GM19372 (cell line): ENCODE results near the gene WRNIP1.

Experiments used
- ATAC-seq: cut with Tn5 transposase; IDR thresholded peaks from one replicate; pipeline ENCODE4 v1.9.1; 2021; ENCODE audit warnings: mild to moderate bottlenecking, low read depth, moderate library complexity; ENCODE audit not compliant: unreplicated experiment

WRNIP1 gene

DNA sequence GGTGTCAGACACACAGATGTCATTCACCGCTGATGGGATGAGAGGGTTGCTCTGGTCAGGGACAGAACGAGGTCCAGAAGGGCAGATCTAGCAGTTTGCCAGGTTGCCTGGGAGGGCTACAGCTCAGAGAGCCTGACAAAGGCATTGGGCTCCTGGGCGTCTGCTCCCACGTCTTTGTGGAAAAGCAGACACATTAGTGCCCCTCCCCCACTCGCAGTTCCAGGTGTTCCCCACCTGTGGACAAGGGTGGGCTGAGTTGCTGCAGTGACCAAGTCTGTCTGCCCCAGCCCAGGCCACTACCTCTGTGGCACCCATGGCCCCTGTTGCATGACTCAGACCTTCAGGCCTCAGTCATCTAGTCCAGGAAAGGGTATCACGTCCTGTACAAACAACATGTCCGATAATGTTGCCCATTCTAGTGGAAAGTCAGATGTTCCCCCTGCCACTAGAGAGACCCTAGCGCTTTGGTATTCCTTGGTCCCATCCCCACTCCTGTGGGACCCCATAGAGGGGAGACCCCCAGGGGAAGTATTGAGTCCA, 37.4 kb downstream of the WRNIP1 start:
- ATAC-seq = no peak

DNA sequence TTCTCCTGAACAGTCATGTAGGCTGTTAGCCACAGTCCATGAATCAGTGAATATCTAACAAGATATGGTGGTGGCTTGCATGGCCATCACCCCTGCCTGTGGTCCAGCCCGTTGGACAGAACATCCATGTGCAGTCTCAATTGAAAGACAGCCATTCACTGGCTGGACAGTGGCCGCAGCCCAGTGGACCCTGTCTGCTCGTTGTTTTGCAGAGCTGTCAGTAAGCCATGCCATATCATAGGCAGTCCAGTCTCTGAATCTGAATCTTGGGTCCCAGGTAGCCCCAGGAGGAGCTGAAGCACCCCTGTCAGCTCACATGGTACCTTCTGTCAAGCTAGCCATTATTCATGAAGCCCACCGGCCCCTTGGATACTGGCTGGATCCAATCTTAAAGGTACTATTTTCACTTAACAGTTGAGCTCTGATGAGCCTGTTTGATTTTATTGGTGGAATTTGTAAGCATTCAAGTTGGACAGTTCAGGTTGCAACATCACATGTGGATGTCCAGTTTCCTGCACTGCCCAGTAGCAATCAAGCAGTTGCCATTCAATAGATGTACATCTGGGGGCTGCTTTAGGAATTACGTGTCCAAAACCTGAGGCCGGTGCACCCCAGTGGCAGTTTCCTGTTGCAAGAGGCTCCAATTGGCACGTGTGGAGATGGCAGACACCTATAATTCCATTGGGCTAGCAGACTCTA, 38.7 kb downstream of the WRNIP1 start:
- no peak for ATAC-seq

DNA sequence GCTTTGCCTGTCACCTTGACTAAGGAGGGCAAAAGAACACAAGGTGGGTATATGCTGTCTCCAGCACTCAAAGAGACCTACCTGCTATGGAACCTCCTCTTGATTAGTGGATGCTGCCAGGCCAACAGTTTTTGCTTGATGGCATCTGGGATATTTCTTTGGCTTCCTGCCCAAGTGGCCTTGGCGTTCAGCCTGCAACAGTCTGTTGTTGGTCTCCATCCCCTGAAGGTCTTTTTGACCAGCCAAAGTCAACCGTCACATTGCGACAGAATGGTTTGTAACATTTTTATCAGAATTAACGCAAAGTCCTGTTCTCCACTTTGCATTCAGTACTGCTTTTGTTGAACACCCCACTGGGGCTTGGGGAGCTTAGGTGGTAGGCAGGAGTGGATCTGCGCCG, 39.3 kb downstream of the WRNIP1 start:
- no peak for ATAC-seq

DNA sequence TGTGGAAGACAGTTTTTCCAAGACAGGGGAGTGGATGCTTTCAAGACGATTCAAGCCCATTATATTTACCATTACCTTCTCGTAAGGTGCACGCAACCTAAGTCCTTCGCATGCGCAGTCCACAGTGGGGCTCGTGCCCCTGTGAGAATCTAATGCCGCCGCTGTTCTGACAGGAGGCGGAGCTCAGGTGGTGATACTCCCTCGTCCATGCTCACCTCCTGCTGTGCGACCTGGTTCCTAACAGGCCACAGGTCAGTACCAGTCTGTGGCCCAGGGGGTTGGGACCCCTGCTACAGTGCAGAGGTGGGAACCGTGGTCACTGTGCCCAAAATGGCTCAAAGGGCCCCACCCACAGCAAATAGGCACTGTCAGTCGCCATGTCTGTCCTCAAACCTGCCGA, 39.8 kb downstream of the WRNIP1 start:
- ATAC-seq = no peak

DNA sequence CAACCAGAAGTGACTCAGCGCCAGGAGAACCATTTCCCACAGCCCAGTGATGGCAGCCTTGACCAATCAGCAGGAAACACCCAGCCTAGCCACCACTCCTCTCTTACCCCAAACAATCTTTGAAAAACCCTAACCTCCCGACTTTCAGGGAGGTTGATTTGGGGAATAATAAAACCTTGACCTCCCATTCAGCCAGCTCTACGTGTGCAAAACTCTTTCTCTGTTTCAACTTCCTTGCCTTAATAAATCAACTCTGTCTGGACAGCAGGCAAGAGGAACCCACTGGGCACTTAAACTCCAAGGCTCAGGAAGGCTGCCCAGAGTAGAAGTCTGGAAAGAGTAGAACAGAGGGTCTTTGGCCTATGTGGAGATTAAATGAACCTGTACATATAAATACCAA, 41.5 kb downstream of the WRNIP1 start:
- ATAC-seq = no peak

DNA sequence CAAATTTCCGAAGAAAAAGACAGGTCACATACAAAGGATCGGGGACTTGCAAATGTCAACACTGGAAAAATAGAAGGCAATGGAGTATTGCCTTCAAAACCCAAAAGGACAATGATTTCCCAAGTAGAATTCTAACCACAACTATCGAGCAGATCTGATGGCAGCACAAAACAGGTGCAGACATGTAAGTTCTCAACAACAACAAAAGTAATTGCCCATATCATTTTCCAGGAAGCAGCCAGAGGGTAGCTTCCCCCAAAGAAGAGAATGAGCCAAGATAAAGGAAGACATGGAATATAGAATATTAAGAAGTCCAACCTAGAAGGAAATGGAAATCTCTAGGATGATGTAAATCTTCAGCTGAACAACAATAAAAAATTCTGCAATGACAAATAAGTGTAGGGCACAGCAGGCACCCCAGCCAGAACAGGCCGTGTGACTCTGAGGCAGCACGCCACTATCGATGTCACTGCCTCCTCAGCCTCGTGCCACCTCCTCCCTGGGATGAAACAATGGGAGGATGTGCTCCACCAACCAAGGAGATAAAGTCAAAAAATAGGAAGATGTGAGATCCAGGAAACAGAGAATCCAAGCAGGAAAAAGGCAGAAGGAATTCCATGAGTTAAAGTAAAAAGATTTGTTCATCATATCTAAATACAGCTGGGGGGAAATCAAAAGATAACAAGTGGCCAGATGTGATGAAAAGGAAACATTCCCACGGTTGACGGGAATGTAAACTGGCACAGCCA, 42.3 kb downstream of the WRNIP1 start:
- no peak for ATAC-seq

DNA sequence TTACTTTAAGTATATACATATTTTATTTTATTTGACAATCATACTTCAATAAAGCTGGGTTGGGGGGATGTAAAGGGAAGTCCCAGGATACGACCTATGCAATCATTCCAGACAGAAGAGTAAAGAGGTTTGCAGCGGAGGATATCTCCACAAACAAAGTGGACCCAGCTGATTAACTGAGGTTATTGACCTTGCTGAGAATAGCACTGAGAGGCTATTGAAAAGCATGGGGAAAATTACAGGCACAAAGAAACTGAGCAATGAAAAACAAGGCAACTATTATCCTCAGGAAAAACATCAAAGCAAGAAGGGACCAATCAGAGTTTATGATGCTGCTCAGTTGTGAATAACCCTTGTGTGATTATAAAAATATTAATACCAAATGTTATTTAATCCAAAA, 43.8 kb downstream of the WRNIP1 start:
- ATAC-seq = no peak

DNA sequence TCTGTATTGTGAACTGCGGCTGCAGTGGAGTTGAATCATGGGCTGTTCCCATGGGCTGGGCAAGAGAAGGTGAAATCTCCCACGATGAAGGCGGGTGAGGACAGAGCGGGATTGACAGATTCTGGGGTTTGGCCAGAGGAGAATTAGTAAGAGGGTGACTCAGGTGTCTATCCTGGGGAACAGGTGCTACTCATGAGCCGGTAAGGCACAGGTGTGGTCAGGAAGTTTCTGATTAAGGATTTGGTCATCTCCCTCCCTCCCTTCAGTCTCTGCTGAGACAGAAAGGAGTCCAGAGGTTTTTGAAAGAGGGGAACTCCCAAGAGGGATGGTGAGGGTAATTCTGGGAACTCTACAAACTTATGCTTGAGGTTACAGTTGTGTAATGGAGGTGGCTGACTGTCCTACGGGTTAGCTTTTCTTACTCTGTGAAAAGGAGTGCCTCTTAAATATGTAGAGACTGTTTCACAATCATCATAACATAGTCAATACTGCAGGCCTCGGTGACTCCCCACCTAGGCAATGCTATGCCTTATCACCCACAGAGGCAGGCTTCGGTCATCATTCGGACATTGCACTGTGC, 45.0 kb downstream of the WRNIP1 start:
- ATAC-seq = no peak

DNA sequence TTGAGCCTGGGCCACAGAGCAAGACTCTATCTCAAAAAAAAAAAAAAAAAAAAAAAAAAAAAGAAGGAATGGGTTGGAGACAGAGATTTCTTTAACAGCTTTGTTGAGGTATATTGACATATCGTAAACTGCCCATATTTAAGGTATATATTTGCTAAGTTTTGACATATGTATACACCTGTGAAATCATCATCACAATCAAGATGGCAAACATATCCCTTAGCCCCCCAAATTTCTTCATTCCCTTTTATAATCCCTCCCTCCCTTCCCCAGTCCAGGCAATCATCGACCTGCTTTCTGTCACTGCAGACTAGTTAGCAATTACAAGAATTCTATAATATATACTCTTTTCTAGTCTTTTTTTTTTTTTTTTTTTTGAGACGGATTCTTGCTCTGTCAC, 47.5 kb downstream of the WRNIP1 start:
- ATAC-seq = no peak

DNA sequence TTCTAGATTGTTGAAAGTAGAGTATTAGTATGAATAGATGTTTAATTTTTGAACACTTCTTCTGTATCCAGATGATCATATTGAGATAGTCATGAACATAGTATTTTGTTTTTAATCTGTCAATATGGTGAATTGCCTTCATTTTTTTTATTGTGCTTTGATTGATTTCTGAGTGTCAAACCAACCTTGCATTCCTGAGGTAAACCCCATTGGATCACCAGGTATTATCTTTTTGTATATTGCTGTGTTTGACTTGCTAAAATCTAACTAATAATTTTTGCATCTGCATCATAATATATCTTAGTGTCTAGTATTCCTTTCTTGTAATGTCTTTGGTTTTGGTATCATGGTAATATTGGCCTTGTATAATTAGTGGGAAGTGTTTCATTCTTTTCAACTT, 51.0 kb downstream of the WRNIP1 start:
- ATAC-seq = no peak

DNA sequence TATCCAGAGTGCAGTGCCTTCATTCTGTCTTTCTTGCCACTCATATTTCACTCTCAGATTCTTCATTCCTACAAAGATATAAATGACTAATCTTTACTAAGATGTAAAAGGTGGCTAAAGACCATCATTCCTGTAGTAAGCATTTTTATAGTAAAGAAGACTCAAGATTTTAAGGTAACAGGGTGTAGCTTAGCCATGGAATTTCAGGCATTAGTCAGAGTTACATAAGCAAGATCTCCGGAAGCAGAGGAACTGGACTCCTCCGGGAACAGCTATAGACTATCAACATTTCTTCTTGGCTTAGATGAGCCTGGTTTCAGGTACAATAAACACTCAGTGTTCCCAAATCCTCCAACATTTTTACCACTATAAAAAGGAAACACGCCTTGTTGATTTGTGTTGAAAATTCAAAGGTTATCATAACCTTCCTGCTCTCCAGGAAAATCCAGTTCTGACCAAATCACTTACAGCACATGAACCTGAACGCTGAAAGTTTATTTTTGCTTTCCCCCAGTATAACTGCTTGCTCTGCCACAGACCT, 52.8 kb downstream of the WRNIP1 start:
- no peak for ATAC-seq

DNA sequence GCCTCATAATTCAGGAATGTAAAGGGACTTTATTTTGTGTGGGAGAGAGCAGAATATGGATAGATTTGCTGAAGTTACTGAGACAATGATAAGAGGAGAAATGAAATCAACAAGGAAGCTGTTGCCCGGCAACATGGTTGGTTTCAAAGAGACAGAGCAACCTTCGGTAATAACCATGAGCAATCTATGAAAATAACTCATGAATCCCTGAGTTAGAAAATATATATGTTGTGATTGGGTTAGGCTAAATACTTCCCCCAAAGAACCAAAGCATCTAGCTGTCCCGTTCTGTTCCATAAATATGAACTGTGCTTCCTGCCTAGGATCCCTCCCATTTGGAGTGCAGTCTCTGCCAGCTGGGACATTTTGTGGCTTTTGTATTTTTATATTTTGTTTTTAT, 53.4 kb downstream of the WRNIP1 start:
- ATAC-seq = no peak

DNA sequence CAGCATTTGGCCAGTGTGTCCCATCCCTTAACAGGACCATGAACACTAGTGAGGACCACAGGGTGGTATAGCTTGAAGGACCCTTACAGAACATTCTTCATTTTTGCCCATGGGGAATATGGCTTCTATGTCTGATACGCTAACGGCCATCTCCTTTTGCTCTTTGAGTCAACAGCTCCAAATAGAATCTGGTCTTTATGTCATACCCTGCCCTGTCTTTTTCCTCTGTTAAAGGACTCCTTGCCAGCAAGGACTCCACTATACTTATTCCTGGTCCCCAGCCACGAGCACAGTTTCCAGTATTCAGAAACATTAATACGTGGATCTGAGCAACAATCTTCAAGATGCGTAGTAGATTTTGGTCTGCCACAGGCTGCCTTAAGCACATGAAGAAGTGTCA, 53.9 kb downstream of the WRNIP1 start:
- no peak for ATAC-seq

DNA sequence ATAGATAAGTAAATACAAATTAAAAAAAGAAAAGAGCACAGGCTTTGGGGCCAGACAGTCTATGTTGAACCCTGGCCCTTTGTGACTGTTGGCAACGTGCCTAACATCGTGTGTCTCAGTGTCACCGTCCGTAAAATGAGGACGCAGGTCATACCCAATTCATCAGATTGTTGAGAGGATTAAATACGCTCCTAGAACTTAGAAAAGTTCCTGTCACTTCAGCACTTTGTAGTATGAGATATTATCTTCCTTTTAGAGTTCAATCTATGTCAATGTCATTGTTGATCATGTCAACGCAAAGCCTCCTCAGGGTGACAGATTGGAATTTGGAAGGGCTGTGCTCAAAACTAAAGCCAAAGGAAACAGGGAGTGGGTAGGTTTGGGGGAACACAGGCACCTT, 54.8 kb downstream of the WRNIP1 start:
- no peak for ATAC-seq

DNA sequence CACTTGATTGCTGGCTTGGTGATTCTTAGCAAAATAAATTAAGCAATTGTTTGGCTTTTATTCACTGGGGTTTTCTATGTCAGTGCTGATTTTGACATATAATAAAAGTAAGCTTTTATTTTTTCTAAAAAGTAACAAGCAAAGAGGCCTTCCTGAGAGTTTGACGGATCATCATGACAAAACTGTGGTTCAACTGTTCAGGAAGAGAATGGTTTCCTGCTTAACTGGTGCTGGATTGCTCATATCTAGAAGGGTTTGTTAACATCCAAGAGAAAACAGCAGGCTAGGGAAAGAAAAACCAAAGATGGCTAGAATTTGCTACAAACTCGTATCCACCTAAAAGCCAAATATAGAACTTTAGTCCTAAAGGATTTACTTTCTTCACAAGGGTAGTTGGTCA, 55.2 kb downstream of the WRNIP1 start:
- ATAC-seq = no peak

DNA sequence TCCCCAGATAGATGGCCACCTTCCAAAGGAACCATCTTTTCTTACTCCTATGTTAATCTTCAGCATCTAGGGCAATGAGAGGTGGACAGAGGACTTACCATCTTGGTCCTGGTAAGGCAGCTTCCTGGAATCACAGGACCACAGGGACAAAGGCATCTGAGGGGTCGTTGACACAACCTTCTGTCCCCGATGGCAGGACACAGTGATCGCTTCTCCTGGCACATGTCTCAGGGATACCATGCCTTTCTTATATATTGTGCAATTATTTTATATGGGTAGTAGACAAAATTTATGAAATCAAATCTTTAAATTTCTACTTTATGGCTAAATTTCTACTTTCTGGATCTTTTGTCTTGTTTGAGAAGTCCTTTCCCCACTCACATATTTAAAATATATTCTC, 56.4 kb downstream of the WRNIP1 start:
- no peak for ATAC-seq

DNA sequence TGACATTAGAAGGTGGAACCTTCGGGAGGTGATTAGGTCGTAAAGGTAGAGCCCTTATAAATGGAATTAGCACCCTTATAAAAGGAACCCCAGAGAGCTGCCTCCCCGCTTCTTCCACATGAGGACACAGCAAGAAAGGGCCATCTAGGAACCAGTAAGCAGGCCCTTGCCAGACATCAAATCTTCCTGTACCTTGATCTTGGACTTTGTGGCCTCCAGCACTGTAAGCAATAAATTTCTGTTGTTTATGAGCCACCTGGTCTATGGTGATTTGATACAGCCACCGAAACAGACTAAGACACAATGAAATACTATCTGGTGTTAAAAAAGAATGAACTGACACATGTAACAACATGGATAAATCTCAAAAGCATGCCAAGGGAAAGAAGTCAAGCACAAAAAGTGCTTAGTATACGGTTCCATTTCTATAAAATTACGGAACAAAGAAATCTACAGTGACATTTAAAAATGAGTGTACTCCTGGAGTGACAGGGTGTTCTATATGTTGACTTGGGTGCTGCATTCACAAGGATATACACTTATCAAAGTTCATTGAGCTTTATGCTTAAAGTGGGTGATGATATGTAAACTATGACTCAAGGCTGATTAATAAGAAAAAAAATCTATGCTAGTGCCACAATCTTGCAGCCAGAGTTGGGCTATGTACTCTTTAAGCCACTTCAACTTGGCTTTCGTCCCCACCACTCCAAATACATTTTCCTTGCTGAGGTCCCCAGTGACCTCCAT, 58.1 kb downstream of the WRNIP1 start:
- ATAC-seq = no peak

DNA sequence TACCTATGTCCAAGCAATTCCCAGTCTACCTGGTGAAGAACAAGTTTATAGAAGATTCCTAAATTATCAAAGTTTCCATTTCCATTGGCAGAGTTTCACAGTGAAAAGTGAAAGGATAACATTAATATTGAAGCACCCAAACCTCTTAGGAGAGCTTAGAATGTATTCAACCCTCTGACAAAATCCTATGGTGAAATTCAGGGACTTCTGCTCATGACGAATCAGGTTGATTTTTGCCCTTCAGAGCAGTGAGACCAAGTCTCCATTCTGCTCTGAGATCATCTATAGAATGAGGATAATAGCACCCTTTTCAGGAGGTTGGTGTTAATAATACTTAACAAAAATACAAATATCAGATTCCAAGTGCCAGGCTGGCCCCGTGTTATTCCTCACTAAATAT, 60.9 kb downstream of the WRNIP1 start:
- ATAC-seq = no peak

DNA sequence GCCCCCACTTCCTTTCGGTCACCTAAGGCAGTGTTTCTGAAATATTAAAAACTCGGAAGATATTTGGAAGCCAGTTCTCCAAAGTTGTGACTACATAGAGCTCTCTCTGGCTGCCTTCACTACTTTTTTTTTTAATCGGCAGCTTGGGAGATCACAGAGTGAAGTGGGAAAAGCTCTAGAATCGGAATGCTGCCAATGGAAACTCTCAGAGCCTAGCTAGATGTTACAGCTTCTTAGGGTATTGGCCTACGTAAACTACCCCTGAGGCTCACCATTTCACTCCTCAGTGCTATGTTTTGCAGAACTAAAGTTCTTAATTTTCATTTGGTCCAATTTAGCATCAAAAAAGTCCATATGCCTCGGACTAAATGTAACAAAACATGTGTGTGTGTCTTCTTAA, 61.9 kb downstream of the WRNIP1 start:
- no peak for ATAC-seq

DNA sequence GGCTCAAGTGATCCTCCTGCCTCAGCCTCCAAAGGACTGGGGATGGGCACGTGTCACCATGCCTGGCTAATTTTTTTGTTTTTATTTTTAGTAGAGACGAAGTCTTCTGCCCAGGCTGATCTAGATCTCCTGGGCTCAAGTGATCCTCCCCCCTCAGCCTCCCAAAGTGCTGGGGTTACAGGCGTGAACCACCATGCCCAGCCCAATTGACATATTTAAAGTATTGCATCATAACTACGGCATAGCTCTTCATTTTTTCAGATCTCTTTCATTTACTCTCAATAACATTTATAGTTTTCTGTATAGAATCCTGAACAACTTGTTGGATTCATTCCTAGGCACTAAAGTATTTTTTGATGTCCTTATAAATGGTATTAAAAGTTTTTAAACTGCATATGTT, 63.4 kb downstream of the WRNIP1 start:
- ATAC-seq = no peak

DNA sequence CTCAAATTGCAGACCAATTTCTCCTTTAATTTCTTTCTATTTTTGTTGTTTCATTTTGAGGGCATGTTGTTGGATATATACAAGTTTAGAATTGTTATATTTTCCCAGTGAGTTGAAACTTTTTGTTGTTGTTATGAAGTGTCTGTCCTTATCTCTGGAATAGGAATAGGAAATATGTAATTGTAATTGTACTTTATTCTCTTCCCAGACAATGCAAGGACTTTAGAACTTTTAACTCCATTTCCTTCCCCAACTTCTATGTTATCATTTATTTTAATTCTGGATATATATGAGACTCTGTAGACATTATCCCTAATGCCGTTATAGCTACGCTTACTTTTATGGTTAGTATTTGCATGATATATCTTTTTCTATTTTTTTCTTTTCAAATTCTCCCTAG, 64.1 kb downstream of the WRNIP1 start:
- no peak for ATAC-seq
